Measurements from ENCODE around the gene TUBGCP6. TPM values are rescaled to one million over a fixed set of nuclear protein-coding genes. Genes with fewer than 3 reads are reported as not detected.

The TUBGCP6 gene
- total RNA-seq, 1 donor from 2014 or later: 45.4 TPM

DNA sequence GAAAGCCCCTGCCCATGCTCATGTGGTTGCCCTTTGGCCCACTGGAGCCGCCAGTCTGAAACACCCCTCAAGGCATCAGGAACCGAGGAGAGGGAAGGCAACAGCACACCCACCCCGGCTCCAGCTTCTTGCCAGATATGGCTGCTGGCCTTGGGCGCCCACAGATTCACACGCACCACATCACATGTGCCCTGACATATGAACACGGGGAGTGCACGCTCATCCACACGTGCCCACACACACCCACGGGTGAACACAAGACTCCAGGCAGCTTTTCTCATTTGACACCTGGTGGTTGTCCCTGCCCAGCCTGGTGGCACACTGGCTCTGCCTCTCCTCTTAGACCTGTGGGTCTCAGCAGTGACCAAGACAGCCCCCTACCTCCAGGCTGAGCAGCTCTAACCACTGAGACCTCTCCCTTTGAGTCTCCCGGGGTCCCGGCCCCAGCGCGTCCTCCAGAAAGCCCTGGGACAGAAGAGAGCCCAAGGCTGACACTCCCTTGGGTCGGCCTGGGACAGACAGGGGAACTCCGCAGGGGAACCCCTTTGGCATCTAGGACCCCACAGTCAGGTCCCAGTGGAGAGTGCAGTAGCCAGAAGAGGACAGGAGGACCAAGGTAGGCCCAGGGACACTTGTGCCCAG is 19.4 kb upstream of the TUBGCP6 start:
- Histone ChIP-seq H3K9me3 (no peaks in the 10 kb centered on the region), H3K4me1 (peaks cover 50% of the 10 kb centered on the region), H3K36me3 (no peaks in the 10 kb centered on the region), H3K4me3 (no peak overlapping the region), H3K27ac (no peak overlapping the region), H3K27me3 (no peaks in the 10 kb centered on the region)
- DNase-seq (ENCODE audit: extremely low spot score in 2 of 2): no peak
- TF ChIP-seq POLR2A (IDR thresholded peaks at IDR 0.05): no peak
- TF ChIP-seq, protein P1, sequence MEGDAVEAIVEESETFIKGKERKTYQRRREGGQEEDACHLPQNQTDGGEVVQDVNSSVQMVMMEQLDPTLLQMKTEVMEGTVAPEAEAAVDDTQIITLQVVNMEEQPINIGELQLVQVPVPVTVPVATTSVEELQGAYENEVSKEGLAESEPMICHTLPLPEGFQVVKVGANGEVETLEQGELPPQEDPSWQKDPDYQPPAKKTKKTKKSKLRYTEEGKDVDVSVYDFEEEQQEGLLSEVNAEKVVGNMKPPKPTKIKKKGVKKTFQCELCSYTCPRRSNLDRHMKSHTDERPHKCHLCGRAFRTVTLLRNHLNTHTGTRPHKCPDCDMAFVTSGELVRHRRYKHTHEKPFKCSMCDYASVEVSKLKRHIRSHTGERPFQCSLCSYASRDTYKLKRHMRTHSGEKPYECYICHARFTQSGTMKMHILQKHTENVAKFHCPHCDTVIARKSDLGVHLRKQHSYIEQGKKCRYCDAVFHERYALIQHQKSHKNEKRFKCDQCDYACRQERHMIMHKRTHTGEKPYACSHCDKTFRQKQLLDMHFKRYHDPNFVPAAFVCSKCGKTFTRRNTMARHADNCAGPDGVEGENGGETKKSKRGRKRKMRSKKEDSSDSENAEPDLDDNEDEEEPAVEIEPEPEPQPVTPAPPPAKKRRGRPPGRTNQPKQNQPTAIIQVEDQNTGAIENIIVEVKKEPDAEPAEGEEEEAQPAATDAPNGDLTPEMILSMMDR (IDR thresholded peaks at IDR 0.05): no peak
- no peak for TF ChIP-seq POLR2AphosphoS5 (IDR thresholded peaks at IDR 0.05; ENCODE audit: insufficient read depth in 1 of 2, low read depth in 1 of 2)
- intact Hi-C loops (cut with DNase I): loop anchor here (10.0 kb wide), 1 partner anchor 261 kb away; the partner anchor contains the start of gene SCO2

DNA sequence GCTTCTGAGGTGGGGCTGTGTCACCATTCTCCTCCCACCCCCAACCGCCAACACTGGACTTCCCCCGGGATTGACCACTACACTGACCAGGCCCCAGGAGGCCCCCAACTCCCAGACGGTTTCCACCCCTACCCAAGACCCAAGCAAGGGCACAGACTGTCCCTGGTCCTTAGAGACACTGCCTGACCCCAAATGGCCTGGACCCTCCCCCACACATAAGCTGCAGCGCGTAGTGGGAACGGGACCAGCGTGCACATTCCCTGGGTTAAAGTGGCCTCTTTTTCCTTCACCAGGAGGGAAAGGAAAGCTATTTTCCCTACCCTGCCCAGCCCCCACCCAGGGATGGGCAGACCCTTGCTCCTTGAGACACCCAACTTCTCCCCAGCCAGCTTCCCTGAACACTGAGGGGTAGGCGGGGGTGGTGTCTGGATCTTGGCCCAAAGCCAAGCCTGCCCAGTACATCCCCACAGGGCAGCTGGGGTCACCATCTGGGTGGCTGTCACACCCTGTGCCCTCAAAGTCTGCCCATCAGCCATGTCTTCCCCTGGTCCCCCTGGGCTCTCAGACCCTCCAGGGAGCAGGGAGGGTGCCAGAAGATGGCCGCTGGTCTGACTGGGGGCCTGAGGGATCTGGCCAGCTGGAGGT is 18.3 kb upstream of the TUBGCP6 start:
- H3K27ac ChIP-seq: no peak overlapping the region
- TF ChIP-seq POLR2A (IDR thresholded peaks at IDR 0.05): no peak
- no peak for TF ChIP-seq POLR2AphosphoS5 (IDR thresholded peaks at IDR 0.05; ENCODE audit: insufficient read depth in 1 of 2, low read depth in 1 of 2)
- TF ChIP-seq, protein P1 (IDR thresholded peaks at IDR 0.05): no peak
- H3K4me1 ChIP-seq: peaks cover 39% of the 10 kb centered on the region
- intact Hi-C loops (cut with DNase I): loop anchor here (10.0 kb wide), 1 partner anchor 262 kb away; the partner anchor contains the start of gene SCO2
- DNase-seq (ENCODE audit: extremely low spot score in 2 of 2): no peak
- H3K36me3 ChIP-seq: no peaks in the 10 kb centered on the region
- H3K9me3 ChIP-seq: no peaks in the 10 kb centered on the region
- no peaks in the 10 kb centered on the region for H3K27me3 ChIP-seq
- no peak overlapping the region for H3K4me3 ChIP-seq

DNA sequence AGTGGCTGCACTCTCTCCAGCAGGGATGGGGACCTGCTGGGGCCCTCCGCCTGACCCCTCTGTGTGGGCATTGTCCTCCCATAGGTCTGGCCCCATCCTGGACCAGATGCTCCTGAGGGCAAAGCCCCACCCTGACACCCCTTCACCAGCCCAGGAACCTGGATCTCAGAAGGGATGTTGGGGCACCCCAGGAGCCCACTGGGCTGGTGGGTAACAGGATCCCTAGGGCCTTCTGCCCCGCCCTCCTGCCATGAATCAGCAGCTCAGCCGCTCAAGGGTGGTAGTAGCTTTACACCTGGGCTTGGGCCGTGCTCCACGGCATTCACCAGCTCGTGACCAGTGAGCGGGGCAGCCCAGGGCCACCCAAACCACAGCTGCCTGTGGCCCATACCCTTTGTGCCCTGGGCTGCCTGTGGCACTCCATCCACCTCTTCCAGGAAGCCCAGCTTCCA is 17.7 kb upstream of the TUBGCP6 start:
- intact Hi-C loops (cut with DNase I): loop anchor here (10.0 kb wide), 1 partner anchor 262 kb away; the partner anchor contains the start of gene SCO2
- peaks cover 33% of the 10 kb centered on the region for H3K4me1 ChIP-seq
- H3K9me3 ChIP-seq: no peaks in the 10 kb centered on the region
- TF ChIP-seq POLR2AphosphoS5 (IDR thresholded peaks at IDR 0.05; ENCODE audit: insufficient read depth in 1 of 2, low read depth in 1 of 2) (no peak), POLR2A (IDR thresholded peaks at IDR 0.05) (no peak)
- TF ChIP-seq, protein P1 (IDR thresholded peaks at IDR 0.05): no peak
- no peak overlapping the region for H3K27ac ChIP-seq
- DNase-seq (ENCODE audit: extremely low spot score in 2 of 2): no peak
- H3K36me3 ChIP-seq: no peaks in the 10 kb centered on the region
- H3K4me3 ChIP-seq: no peak overlapping the region
- no peaks in the 10 kb centered on the region for H3K27me3 ChIP-seq

DNA sequence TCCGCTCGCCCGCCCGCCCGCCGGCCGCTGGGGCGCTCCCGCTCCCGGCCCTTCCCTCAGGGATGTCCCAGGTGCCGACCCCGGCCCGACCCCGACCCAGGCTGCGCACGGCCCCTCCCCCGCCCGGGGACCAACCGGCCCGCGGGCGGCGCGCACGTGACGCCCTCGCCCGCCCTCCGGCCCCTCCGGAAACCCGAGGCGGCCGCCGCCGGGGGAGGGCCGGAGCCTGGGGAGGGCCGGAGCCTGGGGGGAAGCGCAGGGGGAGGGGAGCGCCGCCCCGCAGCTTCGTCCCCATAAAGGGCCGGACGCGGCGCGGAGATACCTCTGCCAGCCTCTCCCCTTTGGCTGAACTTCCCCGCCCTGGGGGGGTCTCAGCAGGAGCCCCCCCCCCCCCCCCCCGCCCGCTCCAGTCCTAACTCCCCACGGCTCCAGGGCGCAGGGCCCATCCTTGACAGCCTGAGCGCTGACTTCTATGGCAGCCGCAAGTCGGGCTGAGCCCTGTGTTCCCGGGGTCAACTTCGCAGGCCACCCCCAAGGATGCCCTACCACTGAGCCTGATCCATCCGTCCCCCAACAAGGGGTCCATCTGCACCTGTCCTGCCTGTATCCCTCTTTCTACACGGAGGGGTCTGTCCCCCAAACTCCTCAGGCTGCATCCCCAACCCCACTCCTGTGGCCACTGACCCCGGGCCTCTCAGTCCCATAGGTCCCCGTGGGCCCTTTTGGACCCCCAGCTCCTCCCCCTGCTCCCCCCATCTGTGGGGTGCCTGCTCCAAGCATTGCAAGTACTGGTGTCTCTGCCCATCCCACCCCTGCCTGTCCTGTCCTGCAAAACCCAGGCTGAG is 17.0 kb upstream of the TUBGCP6 start, which contains the start of gene MAPK12:
TSS of gene MAPK12 (minus strand) at position 69 of the 845 bp plus-strand sequence. CDS start 174 bp downstream, outside the sequence.
- Histone ChIP-seq H3K36me3 (no peaks in the 10 kb centered on the region), H3K4me1 (peaks cover 26% of the 10 kb centered on the region), H3K9me3 (no peaks in the 10 kb centered on the region), H3K4me3 (peak within 1 kb of the TSS; percentile 49 to 70), H3K27ac (peak within 1 kb of the TSS; percentile 44), H3K27me3 (no peaks in the 10 kb centered on the region)
- TF ChIP-seq POLR2AphosphoS5 (IDR thresholded peaks at IDR 0.05; ENCODE audit: insufficient read depth in 1 of 2, low read depth in 1 of 2): no peak
- TF ChIP-seq, protein P1 (IDR thresholded peaks at IDR 0.05): no peak
- no peak for TF ChIP-seq POLR2A (IDR thresholded peaks at IDR 0.05)
- no peak for DNase-seq (ENCODE audit: extremely low spot score in 2 of 2)
- intact Hi-C loops (cut with DNase I): loop anchor here (10.0 kb wide), 1 partner anchor 263 kb away; the partner anchor contains the start of gene SCO2
